ENCODE measurements around the gene GPC5. TPM values are rescaled to one million over a fixed set of nuclear protein-coding genes. Genes with fewer than 3 reads are reported as not detected.
A peak's percentile ranks its signal among the peaks of the same experiment; 100 is the strongest.
"Not testable (repeated sequence)": the region's sequence is repeated elsewhere in the genome, so short reads cannot be mapped to it uniquely, and the experiment has no call there.

Gene GPC5
- total RNA-seq, 1 donor from 2014 or later = 0.24 TPM

- DNase-seq (no peak), ATAC-seq (ENCODE audit: low read depth) (peak; percentile 50)
- CTCF ChIA-PET = interaction anchor here (0.7 to 2.4 kb wide), 6 partner anchors 25 to 273 kb away, joined by 3 to 11 read pairs (median 4); no protein-coding TSS in a partner anchor
- Mint-ChIP-seq H3K27ac (no peak overlapping the region), H3K4me1 (peaks cover 3% of the 10 kb centered on the region), H3K9me3 (peaks cover 3% of the 10 kb centered on the region), H3K27me3 (peaks cover 14% of the 10 kb centered on the region), H3K36me3 (ENCODE audit: low read depth) (no peaks in the 10 kb centered on the region), H3K4me3 (no peak overlapping the region)
- intact Hi-C loops (cut with micrococcal nuclease) = loop anchor here (1.0 kb wide), 3 partner anchors 31 to 272 kb away; no protein-coding TSS in a partner anchor
- no peak for TF ChIP-seq CTCF (IDR thresholded peaks at IDR 0.05)
- POLR2A ChIA-PET = no interaction called here
Measured at GRCh38 chr13:91406619-91407018, 8.2 kb downstream of the GPC5 start.

- ChIA-PET POLR2A (no interaction called here), CTCF (interaction anchor here (1.3 kb wide), 1 partner anchor 97 kb away, joined by 4 read pairs; no protein-coding TSS in a partner anchor)
- Mint-ChIP-seq H3K9me3 (peaks cover 3% of the 10 kb centered on the region), H3K27ac (no peak overlapping the region), H3K4me1 (no peaks in the 10 kb centered on the region), H3K36me3 (ENCODE audit: low read depth) (no peaks in the 10 kb centered on the region), H3K4me3 (no peak overlapping the region), H3K27me3 (peaks cover 14% of the 10 kb centered on the region)
- no peak for DNase-seq
- no peak for ATAC-seq (ENCODE audit: low read depth)
- TF ChIP-seq CTCF (IDR thresholded peaks at IDR 0.05) = no peak
- intact Hi-C loops (cut with micrococcal nuclease) = no loop called here
Measured at GRCh38 chr13:91408971-91409370, 10.6 kb downstream of the GPC5 start.

GRCh38 chr13:91416579-91416978 lies 18.2 kb downstream of the GPC5 start:
- intact Hi-C loops (cut with micrococcal nuclease); H3K27ac Mint-ChIP-seq; H3K9me3 Mint-ChIP-seq; CTCF ChIA-PET; H3K4me1 Mint-ChIP-seq; DNase-seq; ATAC-seq (ENCODE audit: low read depth); H3K36me3 Mint-ChIP-seq (ENCODE audit: low read depth); H3K4me3 Mint-ChIP-seq; H3K27me3 Mint-ChIP-seq; POLR2A ChIA-PET: not testable (repeated sequence)

GRCh38 chr13:91417660-91418325 lies 19.4 kb downstream of the GPC5 start:
- POLR2A ChIA-PET = no interaction called here
- H3K4me1 Mint-ChIP-seq = no peaks in the 10 kb centered on the region
- CTCF ChIA-PET = no interaction called here
- H3K27me3 Mint-ChIP-seq = peaks cover 4% of the 10 kb centered on the region
- no peaks in the 10 kb centered on the region for H3K9me3 Mint-ChIP-seq
- TF ChIP-seq CTCF (IDR thresholded peaks at IDR 0.05) = no peak
- intact Hi-C loops (cut with micrococcal nuclease) = no loop called here
- ATAC-seq (ENCODE audit: low read depth) = no peak
- no peak overlapping the region for H3K4me3 Mint-ChIP-seq
- DNase-seq = no peak
- H3K36me3 Mint-ChIP-seq (ENCODE audit: low read depth) = no peaks in the 10 kb centered on the region
- H3K27ac Mint-ChIP-seq = no peak overlapping the region

GRCh38 chr13:91426913-91427312 lies 28.5 kb downstream of the GPC5 start:
- intact Hi-C loops (cut with micrococcal nuclease) = no loop called here
- peaks cover 5% of the 10 kb centered on the region for H3K36me3 Mint-ChIP-seq (ENCODE audit: low read depth)
- peaks cover 32% of the 10 kb centered on the region for H3K9me3 Mint-ChIP-seq
- no peaks in the 10 kb centered on the region for H3K4me1 Mint-ChIP-seq
- ATAC-seq (ENCODE audit: low read depth) (no peak), DNase-seq (no peak)
- ChIA-PET CTCF (no interaction called here), POLR2A (no interaction called here)
- H3K4me3 Mint-ChIP-seq = no peak overlapping the region
- TF ChIP-seq CTCF (IDR thresholded peaks at IDR 0.05) = no peak
- no peaks in the 10 kb centered on the region for H3K27me3 Mint-ChIP-seq
- no peak overlapping the region for H3K27ac Mint-ChIP-seq

- POLR2A ChIA-PET; ATAC-seq (ENCODE audit: low read depth): not testable (repeated sequence)
Measured at GRCh38 chr13:91438674-91439073, 40.3 kb downstream of the GPC5 start.

More at GRCh38 chr13:91438674-91439073, 40.3 kb downstream of the GPC5 start:
- H3K4me3 Mint-ChIP-seq; H3K36me3 Mint-ChIP-seq (ENCODE audit: low read depth); H3K27me3 Mint-ChIP-seq; H3K4me1 Mint-ChIP-seq; CTCF ChIA-PET; intact Hi-C loops (cut with micrococcal nuclease); H3K9me3 Mint-ChIP-seq; H3K27ac Mint-ChIP-seq; DNase-seq: not testable (repeated sequence)
